ENCODE measurements around the gene IFNA16. TPM values are rescaled to one million over a fixed set of nuclear protein-coding genes. Genes with fewer than 3 reads are reported as not detected.
"Not testable (repeated sequence)": the region's sequence is repeated elsewhere in the genome, so short reads cannot be mapped to it uniquely, and the experiment has no call there.

Gene IFNA16
- total RNA-seq, 6 experiments from 2014 or later = not detected

DNA sequence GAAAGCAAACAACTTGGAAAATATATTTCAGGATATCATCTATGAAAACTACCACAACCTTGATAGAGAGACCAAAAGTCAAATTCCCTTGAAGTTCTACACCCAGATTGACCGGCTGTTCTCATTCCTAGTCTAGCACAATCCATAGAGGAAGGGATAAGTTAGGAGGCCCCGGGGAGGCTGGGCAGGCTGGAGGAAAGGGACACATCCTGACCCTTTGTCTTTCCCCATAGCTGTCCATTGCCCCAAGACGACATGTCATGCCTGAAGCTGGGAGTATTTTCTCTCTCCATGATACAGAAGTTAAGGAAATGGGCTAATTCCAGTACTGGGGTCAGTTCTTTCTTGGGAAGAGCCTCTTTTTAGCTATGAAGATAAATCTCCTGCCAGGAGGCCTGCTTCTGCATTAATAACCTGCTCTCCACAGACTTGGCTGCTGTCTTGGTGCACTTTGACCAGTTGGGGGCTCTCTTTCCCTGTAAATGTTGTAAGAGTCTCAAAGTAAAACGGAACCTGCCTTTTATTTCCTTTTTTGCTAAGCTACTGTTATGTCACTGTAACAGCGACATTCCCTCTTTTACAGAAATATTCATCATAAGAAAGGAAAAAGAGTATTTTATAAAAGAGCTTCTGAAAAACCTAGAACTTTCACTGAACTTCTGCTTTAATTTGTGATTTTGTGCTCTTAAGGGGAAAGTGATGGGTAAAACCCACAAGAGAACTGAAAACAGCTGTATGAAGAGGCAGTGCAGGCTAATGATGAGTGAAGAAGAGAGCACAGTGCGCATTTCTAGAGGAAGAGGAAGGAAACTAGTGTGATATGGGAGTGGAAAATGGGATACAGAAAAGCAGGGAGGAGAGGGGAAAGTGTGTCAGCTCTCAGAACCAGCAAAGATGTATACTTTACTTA, 22.0 kb downstream of the IFNA16 start:
- H3K4me3 ChIP-seq; H3K27ac ChIP-seq; H3K36me3 ChIP-seq; intact Hi-C loops (cut with DNase I); DNase-seq; H3K9me3 ChIP-seq; H3K27me3 ChIP-seq; H3K4me1 ChIP-seq: not testable (repeated sequence)
- WGBS (ENCODE audit: insufficient coverage, low coverage, low lambda C conversion rate, missing lambda C conversion rate) = 33% methylated on average over 5 of the region's 6 CpGs
- ATAC-seq = peak; percentile 65 to 89 (median 73)
- peak; percentile 22 to 49 (median 42) for TF ChIP-seq CTCF (IDR thresholded peaks at IDR 0.05)

GRCh38 chr9:21187487-21187886, 29.6 kb downstream of the IFNA16 start, which contains the start of gene IFNA4:
IFNA4 (minus strand) TSS chr9:21187587; CDS start chr9:21187531, 56 bp downstream.
- ATAC-seq; intact Hi-C loops (cut with DNase I); H3K27me3 ChIP-seq; DNase-seq; H3K27ac ChIP-seq; H3K36me3 ChIP-seq; H3K4me1 ChIP-seq; H3K9me3 ChIP-seq; H3K4me3 ChIP-seq: not testable (repeated sequence)
- WGBS (ENCODE audit: insufficient coverage, low coverage, low lambda C conversion rate, missing lambda C conversion rate) = 54% methylated on average over 3 of the region's 3 CpGs

- H3K36me3 ChIP-seq; DNase-seq; H3K4me3 ChIP-seq; H3K9me3 ChIP-seq; H3K27me3 ChIP-seq; H3K27ac ChIP-seq; intact Hi-C loops (cut with DNase I); H3K4me1 ChIP-seq: not testable (repeated sequence)
- peak in 3 of 4 donors; percentile 18 to 41 (median 37) for TF ChIP-seq CTCF (IDR thresholded peaks at IDR 0.05)
- peak; percentile 63 to 83 (median 68) for ATAC-seq
- 19% methylated on average over 4 of the region's 4 CpGs for WGBS (ENCODE audit: insufficient coverage, low coverage, low lambda C conversion rate, missing lambda C conversion rate)
Measured at GRCh38 chr9:21182810-21183736, 34.0 kb downstream of the IFNA16 start.

- ATAC-seq (no peak), DNase-seq (no peak)
- no peak for TF ChIP-seq CTCF (IDR thresholded peaks at IDR 0.05)
- no peak for TF ChIP-seq POLR2A (IDR thresholded peaks at IDR 0.05)
- no peak overlapping the region for H3K4me3 ChIP-seq
- WGBS (ENCODE audit: insufficient coverage, low coverage, low lambda C conversion rate, missing lambda C conversion rate) = 84% methylated on average over 2 of the region's 2 CpGs
- H3K4me1 ChIP-seq = no peaks in the 10 kb centered on the region
- intact Hi-C loops (cut with DNase I) = no loop called here
- H3K36me3 ChIP-seq = no peaks in the 10 kb centered on the region
- no peaks in the 10 kb centered on the region for H3K27me3 ChIP-seq
- no peaks in the 10 kb centered on the region for H3K9me3 ChIP-seq
- no peak overlapping the region for H3K27ac ChIP-seq
Measured at GRCh38 chr9:21174671-21175070, 42.4 kb downstream of the IFNA16 start.

Measured in right lobe of liver (tissue), 6 donors.